Keratinocyte (primary cell): ENCODE results near the gene CACNB2. TPM values are rescaled to one million over a fixed set of nuclear protein-coding genes. Genes with fewer than 3 reads are reported as not detected.

Experiments used
- DNase-seq: peaks from one replicate; pipeline ENCODE4 v3.0.0-alpha.2; 2011; ENCODE audit warnings: low read depth, missing footprints, low spot score
- FAIRE-seq: peaks from 2 replicates; lab custom pipeline; 2011; peaks lifted over from hg19 to GRCh38; lab: Jason Lieb, UNC
- H2AFZ ChIP-seq: 2 replicates; pipeline ENCODE4 v1.6.0; 2012; ENCODE audit warnings: low read length, control low read depth, inconsistent platforms; ENCODE audit not compliant: control insufficient read depth
- H3K27ac ChIP-seq: 2 replicates; pipeline ENCODE4 v1.5.1; 2011; ENCODE audit warnings: low read length; ENCODE audit not compliant: control insufficient read depth, insufficient read depth
- H3K27me3 ChIP-seq: 3 replicates; pipeline ENCODE4 v1.6.0; 2011; ENCODE audit warnings: low read length; ENCODE audit not compliant: control insufficient read depth, insufficient read depth; ENCODE audit errors: extremely low read depth
- H3K36me3 ChIP-seq, 2 experiments: 2 replicates in 1 of 2; 3 replicates in 1 of 2; pipeline ENCODE4 v1.5.1; 2011; ENCODE audit warnings: low read length in 2 of 2, mild to moderate bottlenecking in 1 of 2; ENCODE audit not compliant: control insufficient read depth in 2 of 2, insufficient read depth in 2 of 2; ENCODE audit errors: extremely low read depth in 1 of 2
- H3K4me1 ChIP-seq: 3 replicates; pipeline ENCODE4 v1.5.1; 2011; ENCODE audit warnings: low read length; ENCODE audit not compliant: control insufficient read depth, insufficient read depth; ENCODE audit errors: extremely low read depth
- H3K4me2 ChIP-seq: 3 replicates; pipeline ENCODE4 v1.6.0; 2011; ENCODE audit warnings: low read depth, low read length; ENCODE audit not compliant: control insufficient read depth, insufficient read depth; ENCODE audit errors: extremely low read depth
- H3K4me3 ChIP-seq, 3 experiments: fragments of 200-600 bp in 1 of 3; sonication (generic) in 1 of 3; 2 replicates in 2 of 3; 3 replicates in 1 of 3; pipeline ENCODE4 v1.5.1; 2011 to 2016; ENCODE audit warnings: low read length in 3 of 3, mild to moderate bottlenecking in 3 of 3, control low read depth in 2 of 3, inconsistent platforms in 1 of 3, low read depth in 1 of 3, mixed read lengths in 1 of 3, mixed run types in 1 of 3, moderate library complexity in 1 of 3; ENCODE audit not compliant: control insufficient read depth in 2 of 3, insufficient read depth in 2 of 3; ENCODE audit errors: extremely low read depth in 1 of 3
- H3K79me2 ChIP-seq: 2 replicates; pipeline ENCODE4 v1.6.0; 2012; ENCODE audit warnings: low read length; ENCODE audit not compliant: control insufficient read depth, insufficient read depth
- H3K9ac ChIP-seq: 3 replicates; pipeline ENCODE4 v1.6.0; 2011; ENCODE audit warnings: low read length; ENCODE audit not compliant: control insufficient read depth, insufficient read depth; ENCODE audit errors: extremely low read depth
- H3K9me1 ChIP-seq: 3 replicates; pipeline ENCODE4 v1.6.0; 2011; ENCODE audit warnings: low read length; ENCODE audit not compliant: control insufficient read depth, insufficient read depth; ENCODE audit errors: extremely low read depth
- H3K9me3 ChIP-seq: 2 replicates; pipeline ENCODE4 v1.5.1; 2012; ENCODE audit warnings: low read depth, low read length; ENCODE audit not compliant: control insufficient read depth
- H4K20me1 ChIP-seq: 3 replicates; pipeline ENCODE4 v1.6.0; 2011; ENCODE audit warnings: low read length; ENCODE audit not compliant: control insufficient read depth, insufficient read depth; ENCODE audit errors: extremely low read depth
- EZH2 ChIP-seq: IDR thresholded peaks from one replicate; pipeline ENCODE4 v1.6.1; 2012; ENCODE audit warnings: inconsistent platforms, mild to moderate bottlenecking, low read length, moderate library complexity
- dilution Hi-C: fragments of 300-500 bp; cut with MboI; formaldehyde crosslinking; loops from one replicate; pipeline ENCODE4 v1.7.0; 2020; ENCODE audit warnings: low sequenced_read_pairs; ENCODE audit not compliant: extremely low pct_ligation_motif_present
- polyA plus RNA-seq, 5 experiments: library from polyadenylated mRNA; depleted of rRNA in 3 of 5; stranded (reverse) in 3 of 5; stranded (forward) in 1 of 5; unstranded in 1 of 5; fragments of >200 nt; gene quantifications; 1 replicate in 1 of 5; 2 replicates in 3 of 5; 3 replicates in 1 of 5; pipeline versions ENCODE4 v1.2.1 to v1.2.3, GENCODE V29; 2011 to 2012; ENCODE audit warnings: missing spikeins in 2 of 5, low read depth in 1 of 5, low replicate concordance in 1 of 5
- TF ChIP-seq, protein P1 (sequence below), 3 experiments: IDR thresholded peaks in 1 of 3; conservative IDR thresholded peaks in 1 of 3; optimal IDR thresholded peaks in 1 of 3; 2 replicates in 2 of 3; 3 replicates in 1 of 3; pipeline versions ENCODE3 to v1.5.1; 2011; ENCODE audit warnings: low read length in 3 of 3, mild to moderate bottlenecking in 3 of 3, moderate library complexity in 2 of 3, control low read depth in 1 of 3, inconsistent platforms in 1 of 3; ENCODE audit not compliant: insufficient read depth in 2 of 3; ENCODE audit errors: extremely low read depth in 1 of 3

CACNB2 gene
- polyA plus RNA-seq, 1 donor (not counting 4 experiments of a cell fraction or from before 2014, with no cell fraction given) = 0.03 TPM

DNA sequence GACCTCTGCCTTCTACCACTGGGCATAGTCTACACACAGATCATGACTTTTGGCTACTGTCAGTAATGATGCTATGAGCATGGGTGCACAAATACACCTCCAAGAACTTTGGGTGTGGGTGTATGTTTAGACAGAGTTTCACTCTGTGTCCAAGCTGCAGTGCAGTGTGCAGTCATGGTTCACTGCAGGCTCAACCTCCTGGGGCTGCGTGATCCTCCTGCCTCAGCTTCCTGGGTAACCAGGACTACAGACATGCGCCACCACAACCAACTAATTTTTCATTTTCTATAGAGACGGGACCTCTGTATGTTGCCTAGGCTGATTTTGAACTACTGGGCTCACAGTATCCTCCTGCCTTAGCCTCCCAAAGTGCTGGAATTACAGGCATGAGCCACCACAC lies 316.8 kb downstream of the CACNB2 start:
- Histone ChIP-seq H3K36me3 (no peaks in the 10 kb centered on the region), H3K27me3 (no peaks in the 10 kb centered on the region), H4K20me1 (no peaks in the 10 kb centered on the region), H3K9ac (no peak overlapping the region), H3K27ac (no peak overlapping the region), H3K9me1 (no peaks in the 10 kb centered on the region), H3K4me2 (no peak overlapping the region), H3K4me3 (no peak overlapping the region), H3K9me3 (no peaks in the 10 kb centered on the region), H3K4me1 (no peaks in the 10 kb centered on the region), H2AFZ (no peak overlapping the region), H3K79me2 (no peaks in the 10 kb centered on the region)
- DNase-seq (no peak), FAIRE-seq (no peak)
- no peak for TF ChIP-seq EZH2
- TF ChIP-seq, protein P1, sequence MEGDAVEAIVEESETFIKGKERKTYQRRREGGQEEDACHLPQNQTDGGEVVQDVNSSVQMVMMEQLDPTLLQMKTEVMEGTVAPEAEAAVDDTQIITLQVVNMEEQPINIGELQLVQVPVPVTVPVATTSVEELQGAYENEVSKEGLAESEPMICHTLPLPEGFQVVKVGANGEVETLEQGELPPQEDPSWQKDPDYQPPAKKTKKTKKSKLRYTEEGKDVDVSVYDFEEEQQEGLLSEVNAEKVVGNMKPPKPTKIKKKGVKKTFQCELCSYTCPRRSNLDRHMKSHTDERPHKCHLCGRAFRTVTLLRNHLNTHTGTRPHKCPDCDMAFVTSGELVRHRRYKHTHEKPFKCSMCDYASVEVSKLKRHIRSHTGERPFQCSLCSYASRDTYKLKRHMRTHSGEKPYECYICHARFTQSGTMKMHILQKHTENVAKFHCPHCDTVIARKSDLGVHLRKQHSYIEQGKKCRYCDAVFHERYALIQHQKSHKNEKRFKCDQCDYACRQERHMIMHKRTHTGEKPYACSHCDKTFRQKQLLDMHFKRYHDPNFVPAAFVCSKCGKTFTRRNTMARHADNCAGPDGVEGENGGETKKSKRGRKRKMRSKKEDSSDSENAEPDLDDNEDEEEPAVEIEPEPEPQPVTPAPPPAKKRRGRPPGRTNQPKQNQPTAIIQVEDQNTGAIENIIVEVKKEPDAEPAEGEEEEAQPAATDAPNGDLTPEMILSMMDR (optimal IDR thresholded peaks at IDR 0.05 in 1 of 3, IDR thresholded peaks at IDR 0.05 in 1 of 3, conservative IDR thresholded peaks at IDR 0.05 in 1 of 3; ENCODE audit: extremely low read depth in 1 of 3, insufficient read depth in 2 of 3, low read length in 3 of 3) = no peak
- dilution Hi-C loops = no loop called here

DNA sequence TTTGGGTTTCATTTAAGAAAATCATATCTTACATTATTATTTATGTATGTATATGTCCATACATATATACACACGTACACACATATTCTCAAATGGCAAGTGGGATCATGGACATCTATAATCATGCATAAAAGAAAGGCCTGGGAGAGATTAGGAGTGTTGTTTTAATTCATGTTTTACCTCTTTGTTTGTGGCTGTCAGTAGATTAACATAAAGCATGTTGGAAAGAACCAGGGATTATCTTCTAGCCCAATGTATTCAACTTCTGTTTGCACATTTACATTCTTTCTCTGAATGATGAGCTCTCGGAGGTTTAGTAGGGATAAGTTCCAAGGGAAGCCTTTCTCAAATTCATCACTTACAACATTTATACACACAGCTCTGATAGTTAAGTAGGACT lies 319.8 kb downstream of the CACNB2 start:
- Histone ChIP-seq H3K4me2 (no peak overlapping the region), H3K4me1 (no peaks in the 10 kb centered on the region), H3K9ac (no peak overlapping the region), H3K27me3 (no peaks in the 10 kb centered on the region), H3K36me3 (no peaks in the 10 kb centered on the region), H3K4me3 (no peak overlapping the region), H3K27ac (no peak overlapping the region), H3K9me3 (no peaks in the 10 kb centered on the region), H2AFZ (no peak overlapping the region), H3K79me2 (no peaks in the 10 kb centered on the region), H4K20me1 (no peaks in the 10 kb centered on the region), H3K9me1 (no peaks in the 10 kb centered on the region)
- dilution Hi-C loops = no loop called here
- DNase-seq (no peak), FAIRE-seq (no peak)
- TF ChIP-seq, protein P1 (optimal IDR thresholded peaks at IDR 0.05 in 1 of 3, IDR thresholded peaks at IDR 0.05 in 1 of 3, conservative IDR thresholded peaks at IDR 0.05 in 1 of 3; ENCODE audit: extremely low read depth in 1 of 3, insufficient read depth in 2 of 3, low read length in 3 of 3) = no peak
- no peak for TF ChIP-seq EZH2
